ENCODE measurements around the gene SEMA3B.
"Not testable (repeated sequence)": the region's sequence is repeated elsewhere in the genome, so short reads cannot be mapped to it uniquely, and the experiment has no call there.

- not testable (repeated sequence) for TF ChIP-seq POLR2A (IDR thresholded peaks at IDR 0.05); CTCF (IDR thresholded peaks at IDR 0.05 in 4 of 5, conservative IDR thresholded peaks at IDR 0.05 in 1 of 5)
These were observed 43.1 kb downstream of the SEMA3B start for GRCh38 chr3:50312041-50312440.
